Measurements from ENCODE around the gene RAD54L2.
"Not testable (repeated sequence)": the region's sequence is repeated elsewhere in the genome, so short reads cannot be mapped to it uniquely, and the experiment has no call there.

The RAD54L2 gene

GRCh38 chr3:51539291-51539941 lies 897 bp downstream of the RAD54L2 start:
- DNase-seq (ENCODE audit: insufficient read length, low spot score) = peak; percentile 32
- no peak for TF ChIP-seq SPI1 (IDR thresholded peaks at IDR 0.05; ENCODE audit: low read depth, low read length)
- TF ChIP-seq POLR2A (IDR thresholded peaks at IDR 0.05; ENCODE audit: low read depth, low read length) = no peak
- no peak for TF ChIP-seq PAX5 (IDR thresholded peaks at IDR 0.05; ENCODE audit: insufficient read depth, low read length, severe bottlenecking)

DNA sequence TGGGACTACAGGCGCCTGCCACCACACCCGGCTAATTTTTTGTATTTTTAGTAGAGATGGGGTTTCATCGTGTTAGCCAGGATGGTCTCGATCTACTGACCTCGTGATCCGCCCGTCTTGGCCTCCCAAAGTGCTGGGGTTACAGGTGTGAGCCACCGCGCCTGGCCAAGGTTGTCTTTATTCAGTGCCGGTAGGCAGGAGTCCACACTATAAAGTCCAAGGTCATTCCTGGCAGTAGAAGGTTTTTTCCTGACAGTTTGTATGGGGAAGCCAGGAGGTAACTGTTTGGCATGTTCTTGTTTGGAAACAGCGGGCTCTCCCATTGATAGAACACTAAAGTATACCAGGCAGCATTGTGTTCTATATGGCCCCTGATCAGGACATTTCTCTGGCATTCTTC lies 4.1 kb downstream of the RAD54L2 start:
- FAIRE-seq; DNase-seq (ENCODE audit: insufficient read length, low spot score): not testable (repeated sequence)

More at GRCh38 chr3:51539291-51539941, 897 bp downstream of the RAD54L2 start:
- peak; percentile 80 for FAIRE-seq

- TF ChIP-seq POU2F2 (IDR thresholded peaks at IDR 0.05; ENCODE audit: low read depth, low read length) (no peak), TAF1 (IDR thresholded peaks at IDR 0.05; ENCODE audit: low read depth, low read length) (no peak), POLR2A (IDR thresholded peaks at IDR 0.05; ENCODE audit: low read depth, low read length) (no peak), PAX5 (IDR thresholded peaks at IDR 0.05; ENCODE audit: insufficient read depth, low read length, severe bottlenecking) (no peak), SPI1 (IDR thresholded peaks at IDR 0.05; ENCODE audit: low read depth, low read length) (no peak), POLR2AphosphoS5 (IDR thresholded peaks at IDR 0.05; ENCODE audit: low read depth, low read length) (no peak)
- FAIRE-seq (no peak), DNase-seq (ENCODE audit: insufficient read length, low spot score) (no peak)
Observed at GRCh38 chr3:51544011-51544775, 5.7 kb downstream of the RAD54L2 start.

- DNase-seq (ENCODE audit: insufficient read length, low spot score) (no peak), FAIRE-seq (no peak)
- TF ChIP-seq POU2F2 (IDR thresholded peaks at IDR 0.05; ENCODE audit: low read depth, low read length) (no peak), PAX5 (IDR thresholded peaks at IDR 0.05; ENCODE audit: insufficient read depth, low read length, severe bottlenecking) (no peak), TAF1 (IDR thresholded peaks at IDR 0.05; ENCODE audit: low read depth, low read length) (no peak)
Observed at GRCh38 chr3:51547274-51547673, 8.8 kb downstream of the RAD54L2 start.

GRCh38 chr3:51549311-51549710 lies 10.8 kb downstream of the RAD54L2 start:
- DNase-seq (ENCODE audit: insufficient read length, low spot score) (no peak), FAIRE-seq (no peak)
- TF ChIP-seq TAF1 (IDR thresholded peaks at IDR 0.05; ENCODE audit: low read depth, low read length) (no peak), POLR2AphosphoS5 (IDR thresholded peaks at IDR 0.05; ENCODE audit: low read depth, low read length) (no peak), PAX5 (IDR thresholded peaks at IDR 0.05; ENCODE audit: insufficient read depth, low read length, severe bottlenecking) (no peak), SPI1 (IDR thresholded peaks at IDR 0.05; ENCODE audit: low read depth, low read length) (no peak), POU2F2 (IDR thresholded peaks at IDR 0.05; ENCODE audit: low read depth, low read length) (no peak), POLR2A (IDR thresholded peaks at IDR 0.05; ENCODE audit: low read depth, low read length) (no peak)

GRCh38 chr3:51550080-51550819 lies 11.7 kb downstream of the RAD54L2 start:
- DNase-seq (ENCODE audit: insufficient read length, low spot score) (no peak), FAIRE-seq (no peak)
- TF ChIP-seq TAF1 (IDR thresholded peaks at IDR 0.05; ENCODE audit: low read depth, low read length) (no peak), SPI1 (IDR thresholded peaks at IDR 0.05; ENCODE audit: low read depth, low read length) (no peak), PAX5 (IDR thresholded peaks at IDR 0.05; ENCODE audit: insufficient read depth, low read length, severe bottlenecking) (no peak), POLR2AphosphoS5 (IDR thresholded peaks at IDR 0.05; ENCODE audit: low read depth, low read length) (no peak), POU2F2 (IDR thresholded peaks at IDR 0.05; ENCODE audit: low read depth, low read length) (no peak), POLR2A (IDR thresholded peaks at IDR 0.05; ENCODE audit: low read depth, low read length) (no peak)

- FAIRE-seq (no peak), DNase-seq (ENCODE audit: insufficient read length, low spot score) (no peak)
- TF ChIP-seq POLR2A (IDR thresholded peaks at IDR 0.05; ENCODE audit: low read depth, low read length) (no peak), SPI1 (IDR thresholded peaks at IDR 0.05; ENCODE audit: low read depth, low read length) (no peak), POLR2AphosphoS5 (IDR thresholded peaks at IDR 0.05; ENCODE audit: low read depth, low read length) (no peak), PAX5 (IDR thresholded peaks at IDR 0.05; ENCODE audit: insufficient read depth, low read length, severe bottlenecking) (no peak), TAF1 (IDR thresholded peaks at IDR 0.05; ENCODE audit: low read depth, low read length) (no peak), POU2F2 (IDR thresholded peaks at IDR 0.05; ENCODE audit: low read depth, low read length) (no peak)
Observed at GRCh38 chr3:51557993-51558392, 19.5 kb downstream of the RAD54L2 start.

DNA sequence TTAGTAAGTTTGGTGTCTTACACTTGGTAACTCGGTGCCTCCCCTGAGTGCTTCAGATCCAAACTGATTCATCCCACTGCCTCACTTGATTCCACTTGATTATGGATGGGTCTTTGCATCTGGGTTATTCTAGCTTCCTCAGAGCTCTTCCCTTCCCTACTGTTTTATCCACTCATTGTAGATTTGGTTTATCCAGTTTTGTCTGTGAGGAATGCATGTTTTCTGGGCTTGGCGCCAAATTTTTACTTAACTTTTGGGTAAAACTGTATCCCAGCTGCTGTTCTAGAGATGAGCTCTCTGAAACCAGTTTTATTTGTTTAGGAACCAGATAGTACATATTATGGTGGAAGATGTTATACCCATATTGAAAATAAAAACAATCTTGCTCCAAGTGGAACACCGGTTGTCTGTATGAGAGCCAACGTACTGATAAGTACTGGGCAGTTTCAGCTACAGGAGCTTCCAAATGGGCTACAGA lies 20.9 kb downstream of the RAD54L2 start:
- TF ChIP-seq PAX5 (IDR thresholded peaks at IDR 0.05; ENCODE audit: insufficient read depth, low read length, severe bottlenecking) = no peak
- TF ChIP-seq POU2F2 (IDR thresholded peaks at IDR 0.05; ENCODE audit: low read depth, low read length) = no peak
- TF ChIP-seq TAF1 (IDR thresholded peaks at IDR 0.05; ENCODE audit: low read depth, low read length) = no peak
- no peak for TF ChIP-seq POLR2AphosphoS5 (IDR thresholded peaks at IDR 0.05; ENCODE audit: low read depth, low read length)
- no peak for TF ChIP-seq SPI1 (IDR thresholded peaks at IDR 0.05; ENCODE audit: low read depth, low read length)
- no peak for TF ChIP-seq POLR2A (IDR thresholded peaks at IDR 0.05; ENCODE audit: low read depth, low read length)
- no peak for DNase-seq (ENCODE audit: insufficient read length, low spot score)
- FAIRE-seq = no peak

DNA sequence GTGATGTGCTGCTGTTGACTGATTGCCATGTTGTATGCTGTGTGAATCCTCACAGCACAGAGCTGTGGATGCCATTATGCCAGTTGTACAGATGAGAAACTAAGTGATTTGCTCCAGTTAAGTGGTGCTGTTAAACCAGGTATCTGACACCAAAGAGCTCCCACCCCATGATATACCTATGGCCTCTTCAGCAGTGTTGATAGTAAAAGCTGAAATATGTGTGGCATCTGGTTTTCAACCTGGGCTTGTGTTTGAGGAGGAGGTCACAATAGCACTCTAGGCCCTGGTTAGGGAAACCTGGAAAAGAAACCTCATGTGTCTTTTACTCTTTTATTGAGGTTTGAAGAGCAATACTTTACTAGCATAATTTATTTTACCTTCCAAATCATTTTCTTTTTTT lies 21.4 kb downstream of the RAD54L2 start:
- FAIRE-seq (peak; percentile 75), DNase-seq (ENCODE audit: insufficient read length, low spot score) (no peak)
- TF ChIP-seq SPI1 (IDR thresholded peaks at IDR 0.05; ENCODE audit: low read depth, low read length) (no peak), POU2F2 (IDR thresholded peaks at IDR 0.05; ENCODE audit: low read depth, low read length) (no peak), POLR2A (IDR thresholded peaks at IDR 0.05; ENCODE audit: low read depth, low read length) (no peak), TAF1 (IDR thresholded peaks at IDR 0.05; ENCODE audit: low read depth, low read length) (no peak), POLR2AphosphoS5 (IDR thresholded peaks at IDR 0.05; ENCODE audit: low read depth, low read length) (no peak), PAX5 (IDR thresholded peaks at IDR 0.05; ENCODE audit: insufficient read depth, low read length, severe bottlenecking) (no peak)

DNA sequence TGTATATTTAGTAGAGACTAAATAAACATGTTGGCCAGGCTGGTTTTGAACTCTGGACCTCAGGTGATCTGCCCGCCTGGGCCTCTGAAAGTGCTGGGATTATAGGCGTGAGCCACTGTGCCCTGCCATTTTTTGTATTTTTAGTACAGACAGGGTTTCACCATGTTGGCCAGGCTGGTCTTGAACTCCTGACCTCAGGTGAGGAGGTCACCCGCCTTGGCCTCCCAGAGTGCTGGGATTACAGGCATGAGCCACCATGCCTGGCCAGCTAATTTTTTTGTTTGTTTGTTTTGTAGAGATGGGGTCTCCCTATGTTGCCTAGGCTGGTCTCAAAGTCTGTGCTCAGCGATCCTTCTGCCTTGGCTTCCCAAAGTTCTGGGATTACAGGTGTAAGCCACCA lies 23.9 kb downstream of the RAD54L2 start:
- not testable (repeated sequence) for FAIRE-seq; DNase-seq (ENCODE audit: insufficient read length, low spot score)
